Measurements from ENCODE around the gene PRKN.

PRKN gene

DNA sequence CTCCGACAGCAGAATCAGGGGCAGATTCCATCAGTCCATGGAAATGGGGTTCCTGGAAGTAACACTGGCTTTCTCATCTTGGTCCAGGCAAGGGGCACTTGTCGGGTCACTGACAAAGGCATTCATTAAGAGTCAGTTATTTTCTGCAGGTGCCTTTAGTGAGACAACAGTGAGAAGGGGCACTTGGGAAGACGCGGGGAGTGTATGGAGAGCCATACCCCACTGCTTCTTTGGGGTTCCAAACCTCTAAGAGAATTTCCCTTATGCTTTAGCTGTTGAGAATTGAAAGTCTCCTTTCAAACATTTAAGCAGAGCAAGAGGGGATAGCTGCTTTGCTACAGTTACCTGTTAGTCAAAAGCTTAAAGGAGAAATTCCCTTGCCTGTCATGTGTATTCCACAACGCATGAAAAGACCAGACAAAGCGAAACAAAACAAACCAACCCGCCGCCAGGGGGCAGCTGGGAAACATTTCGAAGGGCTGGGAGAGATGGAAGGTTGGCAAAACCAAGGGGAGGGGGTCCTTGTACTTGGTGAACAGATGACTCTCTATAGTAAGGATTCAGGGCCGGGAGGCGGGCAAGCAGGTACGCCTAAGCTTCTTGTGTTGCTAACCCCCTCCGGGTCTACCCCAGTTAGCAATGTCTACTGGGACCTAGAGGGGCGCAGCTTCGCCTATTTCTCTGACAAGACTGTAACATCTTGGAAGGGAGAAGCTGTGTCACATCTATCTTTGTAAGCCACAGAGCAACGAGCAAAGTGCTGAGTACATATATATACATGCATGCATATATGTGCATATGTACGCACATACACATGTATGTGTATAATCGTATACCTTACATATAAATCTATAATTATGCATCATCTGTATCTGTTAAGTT is 978.8 kb downstream of the PRKN start:
- no peak for ATAC-seq
- no peak for TF ChIP-seq ZFP30 (CRISPR knock-in tag; IDR thresholded peaks at IDR 0.05)
- TF ChIP-seq CSDC2 (CRISPR knock-in tag; IDR thresholded peaks at IDR 0.05): no peak
- TF ChIP-seq ARNTL (CRISPR knock-in tag; IDR thresholded peaks at IDR 0.05; ENCODE audit: borderline replicate concordance, low read depth): no peak
- TF ChIP-seq, protein P1, sequence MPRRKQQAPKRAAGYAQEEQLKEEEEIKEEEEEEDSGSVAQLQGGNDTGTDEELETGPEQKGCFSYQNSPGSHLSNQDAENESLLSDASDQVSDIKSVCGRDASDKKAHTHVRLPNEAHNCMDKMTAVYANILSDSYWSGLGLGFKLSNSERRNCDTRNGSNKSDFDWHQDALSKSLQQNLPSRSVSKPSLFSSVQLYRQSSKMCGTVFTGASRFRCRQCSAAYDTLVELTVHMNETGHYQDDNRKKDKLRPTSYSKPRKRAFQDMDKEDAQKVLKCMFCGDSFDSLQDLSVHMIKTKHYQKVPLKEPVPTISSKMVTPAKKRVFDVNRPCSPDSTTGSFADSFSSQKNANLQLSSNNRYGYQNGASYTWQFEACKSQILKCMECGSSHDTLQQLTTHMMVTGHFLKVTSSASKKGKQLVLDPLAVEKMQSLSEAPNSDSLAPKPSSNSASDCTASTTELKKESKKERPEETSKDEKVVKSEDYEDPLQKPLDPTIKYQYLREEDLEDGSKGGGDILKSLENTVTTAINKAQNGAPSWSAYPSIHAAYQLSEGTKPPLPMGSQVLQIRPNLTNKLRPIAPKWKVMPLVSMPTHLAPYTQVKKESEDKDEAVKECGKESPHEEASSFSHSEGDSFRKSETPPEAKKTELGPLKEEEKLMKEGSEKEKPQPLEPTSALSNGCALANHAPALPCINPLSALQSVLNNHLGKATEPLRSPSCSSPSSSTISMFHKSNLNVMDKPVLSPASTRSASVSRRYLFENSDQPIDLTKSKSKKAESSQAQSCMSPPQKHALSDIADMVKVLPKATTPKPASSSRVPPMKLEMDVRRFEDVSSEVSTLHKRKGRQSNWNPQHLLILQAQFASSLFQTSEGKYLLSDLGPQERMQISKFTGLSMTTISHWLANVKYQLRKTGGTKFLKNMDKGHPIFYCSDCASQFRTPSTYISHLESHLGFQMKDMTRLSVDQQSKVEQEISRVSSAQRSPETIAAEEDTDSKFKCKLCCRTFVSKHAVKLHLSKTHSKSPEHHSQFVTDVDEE (CRISPR knock-in tag; IDR thresholded peaks at IDR 0.05): no peak
- no peak for TF ChIP-seq TOX (CRISPR knock-in tag; IDR thresholded peaks at IDR 0.05; ENCODE audit: borderline replicate concordance)
- TF ChIP-seq POU6F1 (CRISPR knock-in tag; IDR thresholded peaks at IDR 0.05; ENCODE audit: borderline replicate concordance, low read depth): no peak

- TF ChIP-seq SNAI2 (CRISPR knock-in tag; IDR thresholded peaks at IDR 0.05) (no peak), ZNF70 (CRISPR knock-in tag; IDR thresholded peaks at IDR 0.05) (no peak), RARB (CRISPR knock-in tag; IDR thresholded peaks at IDR 0.05) (no peak), TCF4 (CRISPR knock-in tag; IDR thresholded peaks at IDR 0.05; ENCODE audit: borderline replicate concordance) (no peak)
- TF ChIP-seq, protein P1 (CRISPR knock-in tag; IDR thresholded peaks at IDR 0.05): no peak
- no peak for ATAC-seq
Observed at GRCh38 chr6:161747506-161747905, 980.1 kb downstream of the PRKN start.

- ATAC-seq: no peak
- TF ChIP-seq ZC3H10 (CRISPR knock-in tag; IDR thresholded peaks at IDR 0.05) (no peak), SNAI2 (CRISPR knock-in tag; IDR thresholded peaks at IDR 0.05) (no peak), ARNTL (CRISPR knock-in tag; IDR thresholded peaks at IDR 0.05; ENCODE audit: borderline replicate concordance, low read depth) (no peak), PATZ1 (CRISPR knock-in tag; IDR thresholded peaks at IDR 0.05; ENCODE audit: borderline replicate concordance) (no peak)
Observed at GRCh38 chr6:161745594-161746141, 981.9 kb downstream of the PRKN start.

- ATAC-seq: no peak
- TF ChIP-seq, protein P2, sequence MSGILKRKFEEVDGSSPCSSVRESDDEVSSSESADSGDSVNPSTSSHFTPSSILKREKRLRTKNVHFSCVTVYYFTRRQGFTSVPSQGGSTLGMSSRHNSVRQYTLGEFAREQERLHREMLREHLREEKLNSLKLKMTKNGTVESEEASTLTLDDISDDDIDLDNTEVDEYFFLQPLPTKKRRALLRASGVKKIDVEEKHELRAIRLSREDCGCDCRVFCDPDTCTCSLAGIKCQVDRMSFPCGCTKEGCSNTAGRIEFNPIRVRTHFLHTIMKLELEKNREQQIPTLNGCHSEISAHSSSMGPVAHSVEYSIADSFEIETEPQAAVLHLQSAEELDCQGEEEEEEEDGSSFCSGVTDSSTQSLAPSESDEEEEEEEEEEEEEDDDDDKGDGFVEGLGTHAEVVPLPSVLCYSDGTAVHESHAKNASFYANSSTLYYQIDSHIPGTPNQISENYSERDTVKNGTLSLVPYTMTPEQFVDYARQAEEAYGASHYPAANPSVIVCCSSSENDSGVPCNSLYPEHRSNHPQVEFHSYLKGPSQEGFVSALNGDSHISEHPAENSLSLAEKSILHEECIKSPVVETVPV (CRISPR knock-in tag; IDR thresholded peaks at IDR 0.05): no peak
- TF ChIP-seq ESRRG (CRISPR knock-in tag; IDR thresholded peaks at IDR 0.05) (no peak), PATZ1 (CRISPR knock-in tag; IDR thresholded peaks at IDR 0.05; ENCODE audit: borderline replicate concordance) (no peak), ZNF8 (CRISPR knock-in tag; IDR thresholded peaks at IDR 0.05) (no peak), ZNF70 (CRISPR knock-in tag; IDR thresholded peaks at IDR 0.05) (no peak), ZC3H10 (CRISPR knock-in tag; IDR thresholded peaks at IDR 0.05) (no peak)
Observed at GRCh38 chr6:161745128-161745527, 982.4 kb downstream of the PRKN start.

All from SK-N-SH treated with all-trans-retinoic acid at 6 μM for 48 hours (cell line).